GM12865 (cell line): ENCODE results near the gene HPD.

Experiments used
- DNase-seq: peaks from one replicate; pipeline ENCODE4 v3.0.0; 2010; ENCODE audit warnings: low read depth
- H3K4me3 ChIP-seq: 2 replicates; pipeline ENCODE4 v1.5.1; 2011; ENCODE audit warnings: mild to moderate bottlenecking, low read depth, low read length, control low read depth
- TF ChIP-seq, protein P1 (sequence below): IDR thresholded peaks from 2 replicates; pipeline ENCODE4 v1.5.1; 2011; ENCODE audit warnings: low read length, control low read depth, low read depth, inconsistent platforms; ENCODE audit not compliant: insufficient read depth; ENCODE audit errors: missing control alignments

Gene HPD

DNA sequence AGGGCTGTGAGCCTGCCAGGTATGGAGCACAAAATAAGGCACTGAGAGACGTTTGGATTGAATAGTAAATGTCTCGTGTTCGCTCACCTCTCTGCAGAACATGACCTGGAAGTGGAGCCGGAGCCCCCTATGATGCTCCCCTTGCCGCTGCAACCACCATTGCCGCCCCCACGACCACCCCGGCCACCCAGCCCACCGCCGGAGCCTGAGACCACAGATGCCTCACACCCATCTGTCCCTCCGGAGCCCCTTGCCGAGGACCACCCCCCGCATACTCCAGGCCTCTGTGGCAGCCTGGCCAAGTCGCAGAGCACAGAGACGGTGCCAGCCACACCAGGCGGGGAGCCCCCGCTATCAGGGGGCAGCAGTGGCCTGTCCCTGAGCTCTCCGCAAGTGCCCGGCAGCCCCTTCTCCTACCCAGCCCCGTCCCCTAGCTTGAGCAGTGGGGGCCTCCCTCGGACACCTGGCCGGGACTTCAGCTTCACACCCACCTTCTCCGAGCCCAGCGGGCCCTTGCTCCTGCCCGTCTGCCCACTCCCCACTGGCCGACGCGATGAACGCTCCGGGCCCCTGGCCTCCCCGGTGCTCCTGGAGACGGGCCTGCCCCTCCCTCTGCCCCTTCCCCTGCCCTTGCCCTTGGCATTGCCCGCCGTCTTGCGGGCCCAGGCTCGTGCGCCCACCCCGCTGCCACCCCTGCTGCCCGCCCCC lies 36.1 kb downstream of the HPD start:
- H3K4me3 ChIP-seq: no peak overlapping the region
- TF ChIP-seq, protein P1, sequence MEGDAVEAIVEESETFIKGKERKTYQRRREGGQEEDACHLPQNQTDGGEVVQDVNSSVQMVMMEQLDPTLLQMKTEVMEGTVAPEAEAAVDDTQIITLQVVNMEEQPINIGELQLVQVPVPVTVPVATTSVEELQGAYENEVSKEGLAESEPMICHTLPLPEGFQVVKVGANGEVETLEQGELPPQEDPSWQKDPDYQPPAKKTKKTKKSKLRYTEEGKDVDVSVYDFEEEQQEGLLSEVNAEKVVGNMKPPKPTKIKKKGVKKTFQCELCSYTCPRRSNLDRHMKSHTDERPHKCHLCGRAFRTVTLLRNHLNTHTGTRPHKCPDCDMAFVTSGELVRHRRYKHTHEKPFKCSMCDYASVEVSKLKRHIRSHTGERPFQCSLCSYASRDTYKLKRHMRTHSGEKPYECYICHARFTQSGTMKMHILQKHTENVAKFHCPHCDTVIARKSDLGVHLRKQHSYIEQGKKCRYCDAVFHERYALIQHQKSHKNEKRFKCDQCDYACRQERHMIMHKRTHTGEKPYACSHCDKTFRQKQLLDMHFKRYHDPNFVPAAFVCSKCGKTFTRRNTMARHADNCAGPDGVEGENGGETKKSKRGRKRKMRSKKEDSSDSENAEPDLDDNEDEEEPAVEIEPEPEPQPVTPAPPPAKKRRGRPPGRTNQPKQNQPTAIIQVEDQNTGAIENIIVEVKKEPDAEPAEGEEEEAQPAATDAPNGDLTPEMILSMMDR: no peak
- DNase-seq: no peak

DNA sequence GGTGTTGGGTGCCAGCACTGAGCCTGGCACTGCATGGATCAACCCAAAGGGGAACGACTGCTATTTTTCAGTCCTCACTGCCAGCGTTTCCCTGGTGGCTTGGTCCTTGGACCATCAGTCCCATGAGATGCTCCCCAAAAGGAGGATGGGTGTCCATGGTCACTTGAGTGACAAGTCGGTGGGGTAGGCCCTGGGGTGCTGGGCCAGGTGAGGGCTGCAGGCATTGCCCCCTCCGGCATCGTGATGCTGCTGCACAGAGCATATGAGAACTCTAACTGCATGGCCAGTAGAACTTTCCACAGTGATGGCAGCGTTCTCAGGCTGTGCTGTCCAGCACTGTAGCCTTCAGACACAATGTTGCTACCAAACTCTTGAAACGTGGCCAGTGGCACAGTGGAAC lies 38.6 kb downstream of the HPD start:
- DNase-seq: no peak
- TF ChIP-seq, protein P1: no peak
- no peak overlapping the region for H3K4me3 ChIP-seq

DNA sequence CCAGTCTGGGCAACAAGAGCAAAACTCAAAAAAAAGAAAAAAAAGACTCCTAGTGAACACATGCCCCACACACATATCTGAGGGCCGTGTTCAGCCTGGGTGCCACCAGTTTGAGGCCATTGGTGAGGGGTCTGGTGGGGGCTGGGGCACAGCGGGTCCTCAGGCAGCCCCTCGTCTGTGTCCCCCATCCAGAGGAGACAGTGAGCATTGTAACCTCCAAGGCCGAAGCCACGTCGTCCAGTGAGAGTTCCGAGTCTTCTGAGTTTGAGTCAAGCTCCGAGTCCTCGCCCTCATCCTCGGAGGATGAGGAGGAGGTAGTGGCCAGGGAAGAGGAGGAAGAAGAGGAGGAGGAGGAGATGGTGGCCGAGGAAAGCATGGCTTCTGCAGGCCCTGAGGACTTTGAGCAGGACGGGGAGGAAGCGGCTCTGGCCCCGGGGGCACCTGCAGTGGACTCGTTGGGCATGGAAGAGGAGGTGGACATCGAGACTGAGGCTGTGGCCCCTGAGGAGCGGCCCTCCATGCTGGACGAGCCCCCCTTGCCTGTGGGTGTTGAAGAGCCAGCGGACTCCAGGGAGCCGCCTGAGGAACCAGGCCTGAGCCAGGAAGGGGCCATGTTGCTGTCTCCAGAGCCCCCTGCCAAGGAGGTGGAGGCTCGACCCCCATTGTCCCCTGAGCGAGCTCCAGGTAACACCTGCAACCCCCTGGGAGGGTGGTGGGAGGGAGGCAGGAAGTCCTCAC lies 39.3 kb downstream of the HPD start:
- DNase-seq: no peak
- no peak overlapping the region for H3K4me3 ChIP-seq
- TF ChIP-seq, protein P1: no peak

DNA sequence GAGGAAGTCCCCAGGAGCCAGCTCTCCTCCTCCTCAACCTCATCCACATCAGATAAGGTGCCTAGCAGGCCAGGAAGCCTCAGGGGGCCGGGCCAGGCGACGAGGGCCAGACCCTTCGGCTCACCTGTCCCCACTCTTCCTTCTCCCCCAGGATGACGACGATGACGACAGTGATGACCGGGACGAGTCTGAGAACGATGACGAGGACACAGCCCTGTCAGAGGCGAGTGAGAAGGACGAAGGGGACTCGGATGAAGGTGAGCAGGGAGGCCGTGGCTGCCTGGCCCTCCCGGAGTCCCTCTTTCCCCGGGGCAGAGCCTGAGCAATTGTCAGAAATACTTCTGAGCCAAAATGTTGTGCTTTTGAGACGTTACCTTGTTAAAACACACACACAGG lies 41.0 kb downstream of the HPD start:
- TF ChIP-seq, protein P1: no peak

DNA sequence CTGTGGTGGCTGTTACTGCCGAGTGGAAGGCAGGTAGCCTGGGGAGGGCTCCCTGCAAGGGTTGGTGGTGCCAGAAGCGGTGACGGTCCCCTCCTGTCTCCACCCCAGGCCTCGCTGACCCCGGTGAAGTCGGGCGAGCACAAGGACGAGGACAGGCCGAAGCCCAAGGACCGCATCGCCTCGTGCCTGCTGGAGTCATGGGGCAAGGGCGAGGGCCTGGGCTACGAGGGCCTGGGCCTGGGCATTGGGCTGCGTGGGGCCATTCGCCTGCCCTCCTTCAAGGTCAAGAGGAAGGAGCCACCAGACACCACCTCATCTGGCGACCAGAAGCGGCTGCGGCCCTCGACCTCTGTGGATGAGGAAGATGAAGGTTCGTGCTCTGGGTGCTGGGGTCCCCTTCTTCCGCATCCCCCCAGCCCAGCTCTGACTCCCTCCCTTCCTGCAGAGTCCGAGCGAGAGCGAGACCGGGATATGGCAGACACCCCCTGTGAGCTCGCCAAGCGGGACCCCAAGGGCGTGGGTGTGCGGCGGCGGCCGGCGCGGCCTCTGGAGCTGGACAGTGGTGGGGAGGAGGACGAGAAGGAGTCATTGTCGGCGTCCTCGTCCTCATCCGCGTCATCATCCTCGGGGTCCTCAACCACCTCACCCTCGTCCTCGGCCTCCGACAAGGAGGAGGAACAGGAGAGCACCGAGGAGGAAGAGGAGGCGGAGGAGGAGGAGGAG lies 41.6 kb downstream of the HPD start:
- H3K4me3 ChIP-seq: no peak overlapping the region
- DNase-seq: no peak
- TF ChIP-seq, protein P1: no peak

More for the DNA sequence above, 41.0 kb downstream of the HPD start:
- H3K4me3 ChIP-seq: no peak overlapping the region
- DNase-seq: no peak

DNA sequence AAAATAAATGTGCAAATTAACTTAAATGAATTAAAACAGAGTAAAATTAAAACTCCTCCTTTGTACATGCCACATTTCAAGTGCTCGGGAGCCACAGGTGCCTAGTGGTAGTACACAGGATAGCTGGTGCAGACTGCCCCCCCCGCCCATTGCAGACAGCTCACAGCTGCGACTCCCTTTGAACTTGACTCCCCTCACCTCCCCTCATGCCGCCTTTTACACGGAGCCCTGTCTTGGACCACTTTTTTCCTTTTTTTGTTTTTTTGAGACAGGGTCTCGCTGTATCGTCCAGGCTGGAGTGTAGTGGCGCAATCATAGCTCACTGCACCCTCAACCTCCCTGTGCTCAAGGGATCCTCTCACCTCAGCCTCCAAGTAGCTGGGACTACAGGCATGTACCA lies 43.4 kb downstream of the HPD start:
- TF ChIP-seq, protein P1: no peak
- DNase-seq: no peak

More for the DNA sequence above, 43.4 kb downstream of the HPD start:
- no peak overlapping the region for H3K4me3 ChIP-seq
